GM12878 (cell line): ENCODE data around the gene USP15. TPM values are rescaled to one million over a fixed set of nuclear protein-coding genes. Genes with fewer than 3 reads are reported as not detected.

ENCODE experiments used
- BHLHE40 ChIP-seq, 2 experiments: fragments of 450-650 bp in 1 of 2; IDR thresholded peaks; 2 replicates each; pipeline ENCODE4 v1.6.1; 2011 to 2017; ENCODE audit warnings: low read depth in 2 of 2, borderline replicate concordance in 1 of 2, improper control_type of control experiment in 1 of 2, low read length in 1 of 2, mild to moderate bottlenecking in 1 of 2
- CBX5 ChIP-seq: sonication (generic); IDR thresholded peaks from 2 replicates; pipeline ENCODE4 v1.6.1; 2016; ENCODE audit warnings: low read depth, moderate library complexity, mild to moderate bottlenecking, inconsistent platforms
- CHD2 ChIP-seq: IDR thresholded peaks from 2 replicates; pipeline ENCODE4 v1.6.1; 2011; ENCODE audit warnings: low read depth, low read length, improper control_type of control experiment, borderline replicate concordance
- EED ChIP-seq: sonication (generic); IDR thresholded peaks from 2 replicates; pipeline ENCODE4 v1.6.1; 2016; ENCODE audit warnings: antibody characterized with exemption, low read depth
- EGR1 ChIP-seq, 2 experiments: IDR thresholded peaks; 1 replicate in 1 of 2; 2 replicates in 1 of 2; pipeline ENCODE4 v1.6.1; 2011 to 2012; ENCODE audit warnings: low read depth in 2 of 2, low read length in 2 of 2, borderline replicate concordance in 1 of 2, mild to moderate bottlenecking in 1 of 2, moderate library complexity in 1 of 2
- JUND ChIP-seq: IDR thresholded peaks from 2 replicates; pipeline ENCODE4 v1.6.1; 2012; ENCODE audit warnings: low read depth, mild to moderate bottlenecking, low read length, improper control_type of control experiment, moderate library complexity
- PAX5 ChIP-seq: IDR thresholded peaks from 2 replicates; pipeline ENCODE4 v1.6.1; 2011; ENCODE audit warnings: low read depth, low read length, borderline replicate concordance
- RFX5 ChIP-seq: IDR thresholded peaks from 2 replicates; pipeline ENCODE4 v1.6.1; 2011; ENCODE audit warnings: low read depth, low read length, improper control_type of control experiment
- RUNX3 ChIP-seq: IDR thresholded peaks from 2 replicates; pipeline ENCODE4 v1.6.1; 2012; ENCODE audit warnings: low read length, inconsistent platforms
- SIN3A ChIP-seq: IDR thresholded peaks from 2 replicates; pipeline ENCODE4 v1.6.1; 2012; ENCODE audit warnings: low read depth, low read length, improper control_type of control experiment
- SREBF2 ChIP-seq: IDR thresholded peaks from 2 replicates; pipeline ENCODE4 v1.6.1; 2012; ENCODE audit warnings: mild to moderate bottlenecking, low read length
- ZSCAN29 ChIP-seq: fragments of 450-650 bp; IDR thresholded peaks from 2 replicates; pipeline ENCODE4 v1.6.1; 2017; ENCODE audit warnings: mild to moderate bottlenecking, moderate library complexity
- polyA plus RNA-seq, 11 experiments: library from polyadenylated mRNA; depleted of rRNA in 4 of 11; unstranded in 6 of 11; stranded (reverse) in 5 of 11; fragments of >200 nt; fragmentation: Nextera tagmentation in 4 of 11; fragmentation: Illumina TruSeq in 1 of 11; extraction: Ambion mirVana in 4 of 11; extraction: Trizol in 1 of 11; gene quantifications; 1 replicate in 1 of 11; 2 replicates in 10 of 11; pipeline versions ENCODE4 v1.2.1 to v1.2.3, GENCODE V29; 2011 to 2016; ENCODE audit warnings: inconsistent platforms in 2 of 11, missing spikeins in 2 of 11, low read depth in 1 of 11
- total RNA-seq, 4 experiments: library from RNA; depleted of rRNA in 3 of 4; stranded (reverse); fragments of >200 nt in 3 of 4; fragmentation: Illumina TruSeq in 1 of 4; extraction: Trizol in 1 of 4; gene quantifications; 2 replicates each; pipeline versions ENCODE4 v1.2.1 to v1.2.3, GENCODE V29; 2013 to 2021
- TF ChIP-seq, protein P1 (sequence below): fragments of 450-650 bp; IDR thresholded peaks from 2 replicates; pipeline ENCODE4 v1.6.1; 2016; ENCODE audit warnings: mild to moderate bottlenecking
- TF ChIP-seq, protein P2 (sequence below): fragments of 450-650 bp; IDR thresholded peaks from 2 replicates; pipeline ENCODE4 v1.6.1; 2018; ENCODE audit warnings: mild to moderate bottlenecking, low read depth, moderate library complexity; ENCODE audit not compliant: partially characterized antibody
- TF ChIP-seq, protein P3 (sequence below): IDR thresholded peaks from 2 replicates; pipeline ENCODE4 v1.6.1; 2012; ENCODE audit warnings: improper control_type of control experiment, low read depth, low read length; ENCODE audit not compliant: insufficient replicate concordance
- TF ChIP-seq, protein P4 (sequence below): IDR thresholded peaks from 2 replicates; pipeline ENCODE4 v1.6.1; 2011; ENCODE audit warnings: low read depth, low read length, improper control_type of control experiment, borderline replicate concordance
- TF ChIP-seq, protein P5 (sequence below): IDR thresholded peaks from 2 replicates; pipeline ENCODE4 v1.6.1; 2011; ENCODE audit warnings: mild to moderate bottlenecking, low read depth, low read length, moderate library complexity; ENCODE audit not compliant: insufficient replicate concordance

USP15 gene
- total and polyA plus RNA-seq, 10 of the 15 experiments (the other 5 are each of a cell fraction or from before 2014, with no cell fraction given), result 57.6 to 101 (median 90.2) TPM

DNA sequence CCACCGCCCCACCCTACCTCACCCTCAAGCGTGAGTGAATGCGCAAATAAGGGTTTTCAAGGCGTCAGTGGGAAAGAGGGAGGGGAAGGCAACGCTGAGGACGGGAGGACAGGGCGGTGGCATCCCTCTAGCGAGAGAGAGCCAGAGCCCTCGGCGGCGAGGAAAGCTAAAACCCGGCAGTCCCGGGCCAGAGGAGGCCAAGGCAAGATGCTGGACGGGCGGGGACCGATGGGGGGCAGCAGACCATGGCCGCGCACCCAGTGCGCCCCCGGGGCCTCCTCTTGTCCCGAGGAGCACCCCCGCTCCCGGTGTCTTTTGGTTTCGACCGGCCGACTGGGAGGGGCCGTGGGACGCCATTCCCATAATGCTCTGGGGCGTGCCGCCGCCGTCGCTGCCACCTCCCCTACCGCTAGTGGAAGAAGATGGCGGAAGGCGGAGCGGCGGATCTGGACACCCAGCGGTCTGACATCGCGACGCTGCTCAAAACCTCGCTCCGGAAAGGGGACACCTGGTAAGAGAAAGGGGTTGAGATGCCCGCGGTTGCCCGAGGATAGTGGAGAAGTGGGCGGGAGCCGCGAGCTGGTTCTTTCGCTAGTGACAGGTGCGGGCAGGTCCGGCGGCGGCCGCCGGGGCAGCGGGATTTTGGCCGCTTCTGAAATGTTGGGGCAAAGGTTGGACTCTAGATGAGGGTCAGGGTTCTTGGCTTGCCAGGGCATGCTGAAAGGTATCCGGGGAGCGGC, at the start of gene USP15 (continued):
- TF ChIP-seq, protein P1, sequence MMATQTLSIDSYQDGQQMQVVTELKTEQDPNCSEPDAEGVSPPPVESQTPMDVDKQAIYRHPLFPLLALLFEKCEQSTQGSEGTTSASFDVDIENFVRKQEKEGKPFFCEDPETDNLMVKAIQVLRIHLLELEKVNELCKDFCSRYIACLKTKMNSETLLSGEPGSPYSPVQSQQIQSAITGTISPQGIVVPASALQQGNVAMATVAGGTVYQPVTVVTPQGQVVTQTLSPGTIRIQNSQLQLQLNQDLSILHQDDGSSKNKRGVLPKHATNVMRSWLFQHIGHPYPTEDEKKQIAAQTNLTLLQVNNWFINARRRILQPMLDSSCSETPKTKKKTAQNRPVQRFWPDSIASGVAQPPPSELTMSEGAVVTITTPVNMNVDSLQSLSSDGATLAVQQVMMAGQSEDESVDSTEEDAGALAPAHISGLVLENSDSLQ, result no peak
- TF ChIP-seq RFX5 (peak; percentile 68; the same call in 1 of the 2 replicates), JUND (peak; percentile 98), CBX5 (peak; percentile 96; the same call in 1 of the 2 replicates), EGR1 (IDR thresholded peaks at IDR 0.05; ENCODE audit: borderline replicate concordance in 1 of 2, low read depth in 2 of 2, low read length in 2 of 2) (peak in 1 of 2 experiments; percentile 74; a peak in 2 of 3 replicates), PAX5 (peak; percentile 99), SREBF2 (no peak; the same call in 1 of the 2 replicates), SIN3A (peak; percentile 75; the same call in 1 of the 2 replicates), ZSCAN29 (no peak), RUNX3 (no peak; the same call in 1 of the 2 replicates), BHLHE40 (IDR thresholded peaks at IDR 0.05; ENCODE audit: borderline replicate concordance in 1 of 2, low read depth in 2 of 2, low read length in 1 of 2) (peak; percentile 98), CHD2 (peak; percentile 62; the same call in 1 of the 2 replicates), EED (peak; percentile 37; the same call in 1 of the 2 replicates)
- TF ChIP-seq, protein P2, sequence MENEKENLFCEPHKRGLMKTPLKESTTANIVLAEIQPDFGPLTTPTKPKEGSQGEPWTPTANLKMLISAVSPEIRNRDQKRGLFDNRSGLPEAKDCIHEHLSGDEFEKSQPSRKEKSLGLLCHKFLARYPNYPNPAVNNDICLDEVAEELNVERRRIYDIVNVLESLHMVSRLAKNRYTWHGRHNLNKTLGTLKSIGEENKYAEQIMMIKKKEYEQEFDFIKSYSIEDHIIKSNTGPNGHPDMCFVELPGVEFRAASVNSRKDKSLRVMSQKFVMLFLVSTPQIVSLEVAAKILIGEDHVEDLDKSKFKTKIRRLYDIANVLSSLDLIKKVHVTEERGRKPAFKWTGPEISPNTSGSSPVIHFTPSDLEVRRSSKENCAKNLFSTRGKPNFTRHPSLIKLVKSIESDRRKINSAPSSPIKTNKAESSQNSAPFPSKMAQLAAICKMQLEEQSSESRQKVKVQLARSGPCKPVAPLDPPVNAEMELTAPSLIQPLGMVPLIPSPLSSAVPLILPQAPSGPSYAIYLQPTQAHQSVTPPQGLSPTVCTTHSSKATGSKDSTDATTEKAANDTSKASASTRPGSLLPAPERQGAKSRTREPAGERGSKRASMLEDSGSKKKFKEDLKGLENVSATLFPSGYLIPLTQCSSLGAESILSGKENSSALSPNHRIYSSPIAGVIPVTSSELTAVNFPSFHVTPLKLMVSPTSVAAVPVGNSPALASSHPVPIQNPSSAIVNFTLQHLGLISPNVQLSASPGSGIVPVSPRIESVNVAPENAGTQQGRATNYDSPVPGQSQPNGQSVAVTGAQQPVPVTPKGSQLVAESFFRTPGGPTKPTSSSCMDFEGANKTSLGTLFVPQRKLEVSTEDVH, result no peak
- TF ChIP-seq, protein P3, sequence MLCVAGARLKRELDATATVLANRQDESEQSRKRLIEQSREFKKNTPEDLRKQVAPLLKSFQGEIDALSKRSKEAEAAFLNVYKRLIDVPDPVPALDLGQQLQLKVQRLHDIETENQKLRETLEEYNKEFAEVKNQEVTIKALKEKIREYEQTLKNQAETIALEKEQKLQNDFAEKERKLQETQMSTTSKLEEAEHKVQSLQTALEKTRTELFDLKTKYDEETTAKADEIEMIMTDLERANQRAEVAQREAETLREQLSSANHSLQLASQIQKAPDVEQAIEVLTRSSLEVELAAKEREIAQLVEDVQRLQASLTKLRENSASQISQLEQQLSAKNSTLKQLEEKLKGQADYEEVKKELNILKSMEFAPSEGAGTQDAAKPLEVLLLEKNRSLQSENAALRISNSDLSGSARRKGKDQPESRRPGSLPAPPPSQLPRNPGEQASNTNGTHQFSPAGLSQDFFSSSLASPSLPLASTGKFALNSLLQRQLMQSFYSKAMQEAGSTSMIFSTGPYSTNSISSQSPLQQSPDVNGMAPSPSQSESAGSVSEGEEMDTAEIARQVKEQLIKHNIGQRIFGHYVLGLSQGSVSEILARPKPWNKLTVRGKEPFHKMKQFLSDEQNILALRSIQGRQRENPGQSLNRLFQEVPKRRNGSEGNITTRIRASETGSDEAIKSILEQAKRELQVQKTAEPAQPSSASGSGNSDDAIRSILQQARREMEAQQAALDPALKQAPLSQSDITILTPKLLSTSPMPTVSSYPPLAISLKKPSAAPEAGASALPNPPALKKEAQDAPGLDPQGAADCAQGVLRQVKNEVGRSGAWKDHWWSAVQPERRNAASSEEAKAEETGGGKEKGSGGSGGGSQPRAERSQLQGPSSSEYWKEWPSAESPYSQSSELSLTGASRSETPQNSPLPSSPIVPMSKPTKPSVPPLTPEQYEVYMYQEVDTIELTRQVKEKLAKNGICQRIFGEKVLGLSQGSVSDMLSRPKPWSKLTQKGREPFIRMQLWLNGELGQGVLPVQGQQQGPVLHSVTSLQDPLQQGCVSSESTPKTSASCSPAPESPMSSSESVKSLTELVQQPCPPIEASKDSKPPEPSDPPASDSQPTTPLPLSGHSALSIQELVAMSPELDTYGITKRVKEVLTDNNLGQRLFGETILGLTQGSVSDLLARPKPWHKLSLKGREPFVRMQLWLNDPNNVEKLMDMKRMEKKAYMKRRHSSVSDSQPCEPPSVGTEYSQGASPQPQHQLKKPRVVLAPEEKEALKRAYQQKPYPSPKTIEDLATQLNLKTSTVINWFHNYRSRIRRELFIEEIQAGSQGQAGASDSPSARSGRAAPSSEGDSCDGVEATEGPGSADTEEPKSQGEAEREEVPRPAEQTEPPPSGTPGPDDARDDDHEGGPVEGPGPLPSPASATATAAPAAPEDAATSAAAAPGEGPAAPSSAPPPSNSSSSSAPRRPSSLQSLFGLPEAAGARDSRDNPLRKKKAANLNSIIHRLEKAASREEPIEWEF, result peak; percentile 57
- TF ChIP-seq, protein P4, sequence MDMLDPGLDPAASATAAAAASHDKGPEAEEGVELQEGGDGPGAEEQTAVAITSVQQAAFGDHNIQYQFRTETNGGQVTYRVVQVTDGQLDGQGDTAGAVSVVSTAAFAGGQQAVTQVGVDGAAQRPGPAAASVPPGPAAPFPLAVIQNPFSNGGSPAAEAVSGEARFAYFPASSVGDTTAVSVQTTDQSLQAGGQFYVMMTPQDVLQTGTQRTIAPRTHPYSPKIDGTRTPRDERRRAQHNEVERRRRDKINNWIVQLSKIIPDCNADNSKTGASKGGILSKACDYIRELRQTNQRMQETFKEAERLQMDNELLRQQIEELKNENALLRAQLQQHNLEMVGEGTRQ, result no peak
- TF ChIP-seq, protein P5, sequence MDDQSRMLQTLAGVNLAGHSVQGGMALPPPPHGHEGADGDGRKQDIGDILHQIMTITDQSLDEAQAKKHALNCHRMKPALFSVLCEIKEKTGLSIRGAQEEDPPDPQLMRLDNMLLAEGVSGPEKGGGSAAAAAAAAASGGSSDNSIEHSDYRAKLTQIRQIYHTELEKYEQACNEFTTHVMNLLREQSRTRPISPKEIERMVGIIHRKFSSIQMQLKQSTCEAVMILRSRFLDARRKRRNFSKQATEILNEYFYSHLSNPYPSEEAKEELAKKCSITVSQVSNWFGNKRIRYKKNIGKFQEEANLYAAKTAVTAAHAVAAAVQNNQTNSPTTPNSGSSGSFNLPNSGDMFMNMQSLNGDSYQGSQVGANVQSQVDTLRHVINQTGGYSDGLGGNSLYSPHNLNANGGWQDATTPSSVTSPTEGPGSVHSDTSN, result no peak
